ENCODE results near the gene NOP56. TPM values are rescaled to one million over a fixed set of nuclear protein-coding genes. Genes with fewer than 3 reads are reported as not detected.

Gene NOP56
- total RNA-seq, 1 donor from 2014 or later, result 172 TPM

GRCh38 chr20:2659547-2659946, 7.1 kb downstream of the NOP56 start:
- no peak for TF ChIP-seq CTCF (conservative IDR thresholded peaks at IDR 0.05; ENCODE audit: low read depth, low read length)
- DNase-seq (ENCODE audit: low read depth), result no peak
- H3K4me3 ChIP-seq (ENCODE audit: low read depth, low read length), result no peak overlapping the region

- TF ChIP-seq CTCF (conservative IDR thresholded peaks at IDR 0.05; ENCODE audit: low read depth, low read length), result no peak
- DNase-seq (ENCODE audit: low read depth), result no peak
Measured at GRCh38 chr20:2663364-2663886, 11.0 kb downstream of the NOP56 start.

GRCh38 chr20:2663887-2664719, 11.7 kb downstream of the NOP56 start, which contains the start of gene IDH3B:
Gene IDH3B, minus strand, starts transcription at chr20:2664216. Its CDS starts 28 bp downstream, at chr20:2664188.
- DNase-seq (ENCODE audit: low read depth), result peak; percentile 61
- peak within 1 kb of the TSS; percentile 96 for H3K4me3 ChIP-seq (ENCODE audit: low read depth, low read length)
- no peak for TF ChIP-seq CTCF (conservative IDR thresholded peaks at IDR 0.05; ENCODE audit: low read depth, low read length)

More at GRCh38 chr20:2663364-2663886, 11.0 kb downstream of the NOP56 start:
- H3K4me3 ChIP-seq (ENCODE audit: low read depth, low read length), result peak overlapping the region; percentile 96

- peak; percentile 37 for TF ChIP-seq CTCF (conservative IDR thresholded peaks at IDR 0.05; ENCODE audit: low read depth, low read length)
- DNase-seq (ENCODE audit: low read depth), result no peak
- no peak overlapping the region for H3K4me3 ChIP-seq (ENCODE audit: low read depth, low read length)
Measured at GRCh38 chr20:2671977-2672376, 19.5 kb downstream of the NOP56 start.

GRCh38 chr20:2672446-2672845, 20.0 kb downstream of the NOP56 start:
- H3K4me3 ChIP-seq (ENCODE audit: low read depth, low read length), result no peak overlapping the region
- no peak for TF ChIP-seq CTCF (conservative IDR thresholded peaks at IDR 0.05; ENCODE audit: low read depth, low read length)
- DNase-seq (ENCODE audit: low read depth), result no peak

GRCh38 chr20:2673453-2673852, 21.0 kb downstream of the NOP56 start:
- no peak for DNase-seq (ENCODE audit: low read depth)
- no peak overlapping the region for H3K4me3 ChIP-seq (ENCODE audit: low read depth, low read length)
- no peak for TF ChIP-seq CTCF (conservative IDR thresholded peaks at IDR 0.05; ENCODE audit: low read depth, low read length)
